Skin epidermis (tissue), 12 donors: ENCODE data around the gene COX18.

Source experiments
- H3K27ac ChIP-seq, 21 experiments: fragments of 200-600 bp; sonication (generic) in 11 of 21; one replicate each; pipeline ENCODE4 v1.5.0; 2020; ENCODE audit warnings: mild to moderate bottlenecking in 3 of 21, inconsistent platforms in 2 of 21, moderate library complexity in 2 of 21
- H3K4me3 ChIP-seq, 7 experiments: fragments of 200-600 bp; sonication (generic) in 2 of 7; one replicate each; pipeline ENCODE4 v1.5.0; 2020; ENCODE audit warnings: inconsistent platforms in 2 of 7, mild to moderate bottlenecking in 2 of 7, moderate library complexity in 1 of 7

COX18 gene

GRCh38 chr4:73055241-73055897, 14.1 kb downstream of the COX18 start:
- Histone ChIP-seq H3K4me3 (no peak overlapping the region), H3K27ac (no peak overlapping the region)

- Histone ChIP-seq H3K27ac (no peak overlapping the region), H3K4me3 (no peak overlapping the region)
Measured at GRCh38 chr4:73053974-73054480, 15.5 kb downstream of the COX18 start.

GRCh38 chr4:73053076-73053475, 16.4 kb downstream of the COX18 start:
- no peak overlapping the region for H3K27ac ChIP-seq
- no peak overlapping the region for H3K4me3 ChIP-seq

GRCh38 chr4:73051625-73052024, 17.9 kb downstream of the COX18 start:
- no peak overlapping the region for H3K27ac ChIP-seq
- H3K4me3 ChIP-seq: no peak overlapping the region

- Histone ChIP-seq H3K27ac (no peak overlapping the region), H3K4me3 (no peak overlapping the region)
Measured at GRCh38 chr4:73045879-73046278, 23.6 kb downstream of the COX18 start.

- no peak overlapping the region for H3K4me3 ChIP-seq
- H3K27ac ChIP-seq: no peak overlapping the region
Measured at GRCh38 chr4:73037057-73037456, 32.5 kb downstream of the COX18 start.

GRCh38 chr4:73036123-73036522, 33.4 kb downstream of the COX18 start:
- Histone ChIP-seq H3K4me3 (no peak overlapping the region), H3K27ac (no peak overlapping the region)

- no peak overlapping the region for H3K27ac ChIP-seq
- H3K4me3 ChIP-seq: no peak overlapping the region
Measured at GRCh38 chr4:73034896-73035295, 34.6 kb downstream of the COX18 start.

- H3K4me3 ChIP-seq: no peak overlapping the region
- H3K27ac ChIP-seq: no peak overlapping the region
Measured at GRCh38 chr4:73028621-73029020, 40.9 kb downstream of the COX18 start.

- Histone ChIP-seq H3K4me3 (no peak overlapping the region), H3K27ac (no peak overlapping the region)
Measured at GRCh38 chr4:73021634-73022033, 47.9 kb downstream of the COX18 start.

GRCh38 chr4:73019462-73020047, 50.0 kb downstream of the COX18 start:
- H3K4me3 ChIP-seq: no peak overlapping the region

GRCh38 chr4:73018595-73018994, 50.9 kb downstream of the COX18 start:
- Histone ChIP-seq H3K27ac (no peak overlapping the region), H3K4me3 (no peak overlapping the region)

More at GRCh38 chr4:73019462-73020047, 50.0 kb downstream of the COX18 start:
- no peak overlapping the region for H3K27ac ChIP-seq

- no peak overlapping the region for H3K27ac ChIP-seq
- no peak overlapping the region for H3K4me3 ChIP-seq
Measured at GRCh38 chr4:73013310-73013709, 56.2 kb downstream of the COX18 start.

GRCh38 chr4:73012673-73013072, 56.8 kb downstream of the COX18 start:
- no peak overlapping the region for H3K27ac ChIP-seq
- no peak overlapping the region for H3K4me3 ChIP-seq

GRCh38 chr4:73011629-73011985, 57.9 kb downstream of the COX18 start:
- Histone ChIP-seq H3K27ac (no peak overlapping the region), H3K4me3 (no peak overlapping the region)

- Histone ChIP-seq H3K4me3 (no peak overlapping the region), H3K27ac (no peak overlapping the region)
Measured at GRCh38 chr4:73010789-73011628, 58.5 kb downstream of the COX18 start.

GRCh38 chr4:73007526-73008100, 61.9 kb downstream of the COX18 start:
- no peak overlapping the region for H3K27ac ChIP-seq
- no peak overlapping the region for H3K4me3 ChIP-seq

- Histone ChIP-seq H3K4me3 (no peak overlapping the region), H3K27ac (no peak overlapping the region)
Measured at GRCh38 chr4:73006286-73006990, 63.1 kb downstream of the COX18 start.

GRCh38 chr4:73005514-73005913, 64.0 kb downstream of the COX18 start:
- H3K27ac ChIP-seq: no peak overlapping the region

More at GRCh38 chr4:73005514-73005913, 64.0 kb downstream of the COX18 start:
- no peak overlapping the region for H3K4me3 ChIP-seq
